Activated CD8-positive, alpha-beta memory T cell treated with anti-CD3 and anti-CD28 coated beads for 1 hour (primary cell): ENCODE data around the gene MEGF11.

Experiments
- DNase-seq, 2 donors: peaks; one replicate each; pipeline ENCODE4 v3.0.0-alpha.2; 2020; ENCODE audit warnings: low read depth in 1 of 2; ENCODE audit errors: extremely low read depth in 1 of 2

The MEGF11 gene

DNA sequence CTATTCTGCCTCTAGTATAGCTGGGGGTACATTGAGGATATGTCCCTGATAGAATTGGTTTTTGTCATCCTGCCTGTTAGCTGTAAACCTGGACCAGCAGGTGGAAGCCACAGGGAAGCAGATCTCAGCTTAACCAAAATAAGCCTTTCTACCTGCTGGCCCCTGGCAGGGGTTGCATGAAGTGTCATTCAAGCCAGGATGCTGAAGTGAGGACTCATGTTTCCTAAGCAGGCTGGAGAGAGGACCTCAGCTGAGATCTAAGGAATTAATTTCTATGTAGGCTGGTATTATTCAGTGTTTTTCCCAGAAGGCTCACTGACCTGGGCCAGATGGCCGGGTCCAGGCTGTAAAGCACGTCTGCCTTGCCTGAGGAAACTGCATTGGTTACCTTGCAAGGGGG is 128.9 kb downstream of the MEGF11 start:
- no peak for DNase-seq

DNA sequence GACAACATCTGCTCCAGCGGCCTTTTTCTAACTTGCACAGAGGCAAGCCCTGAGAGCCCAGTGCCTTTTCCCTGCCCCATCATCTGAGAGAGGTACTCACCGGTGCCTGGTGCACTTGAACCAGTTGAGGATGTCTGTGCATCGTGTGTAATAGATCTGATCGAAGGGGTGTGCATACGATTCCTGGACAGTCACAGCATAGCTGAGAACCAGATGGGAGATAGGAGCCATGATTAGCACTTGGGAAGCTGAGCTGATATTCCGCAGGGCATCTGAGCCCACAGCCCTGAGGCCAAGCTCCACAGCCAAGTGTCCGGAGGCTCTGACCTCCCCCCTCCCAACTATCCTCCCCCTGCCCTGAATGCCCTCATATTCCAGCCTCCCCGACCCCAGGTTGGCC is 129.8 kb downstream of the MEGF11 start:
- no peak for DNase-seq

- no peak for DNase-seq
These were observed 133.1 kb downstream of the MEGF11 start for GRCh38 chr15:66120422-66120821.

- DNase-seq, result no peak
These were observed 135.7 kb downstream of the MEGF11 start for GRCh38 chr15:66117841-66118240.

DNA sequence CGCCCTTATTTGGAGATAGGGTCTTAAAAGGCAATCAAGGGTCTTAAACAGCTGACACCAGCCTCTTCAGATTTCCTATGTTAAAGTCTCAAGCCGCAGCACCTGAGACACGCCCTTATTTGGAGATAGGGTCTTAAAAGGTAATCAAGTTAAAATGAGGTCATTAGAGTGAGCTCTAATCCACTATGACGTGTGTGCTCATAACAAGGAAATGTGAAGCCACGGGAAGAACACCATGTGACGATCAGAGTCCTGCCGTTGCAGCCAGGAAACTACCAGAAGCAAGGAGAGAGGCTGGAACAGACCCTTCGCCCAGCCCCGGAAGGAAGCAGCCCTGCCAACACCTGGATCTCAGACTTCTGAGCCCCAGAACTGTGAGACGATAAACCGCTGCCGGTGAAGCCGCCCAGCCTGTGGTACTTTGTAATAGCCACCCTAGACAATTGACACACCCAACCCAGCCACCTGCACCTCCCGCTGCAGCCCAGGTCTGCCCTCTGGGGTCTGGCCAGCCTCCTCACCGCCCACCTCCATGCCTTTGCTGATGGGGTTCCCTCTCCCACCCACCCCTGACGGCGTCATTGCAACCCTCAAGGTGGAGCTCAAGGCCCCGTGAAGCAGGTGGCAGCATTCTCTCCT is 137.9 kb downstream of the MEGF11 start:
- peak in 1 of 2 donors; percentile 18 for DNase-seq

GRCh38 chr15:66114863-66115425 is 138.6 kb downstream of the MEGF11 start:
- DNase-seq, result no peak

DNA sequence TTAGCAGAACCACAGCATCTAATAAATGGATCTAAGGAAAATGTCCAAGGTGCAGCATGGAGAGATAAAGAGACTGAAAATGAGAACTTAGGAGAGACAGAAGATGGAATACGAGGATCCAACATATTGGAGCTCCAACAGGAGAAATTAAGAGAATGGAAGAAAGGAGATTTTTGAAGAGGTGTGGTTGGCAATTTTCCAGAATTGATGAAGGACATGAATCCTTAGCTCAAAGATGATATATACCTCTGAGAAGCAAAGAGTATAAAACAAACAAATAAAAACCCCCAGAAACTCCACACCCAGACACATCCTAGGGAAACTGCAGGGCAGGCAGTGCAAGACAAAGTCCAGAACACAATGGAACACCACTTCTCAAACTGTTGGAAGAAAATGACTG is 141.2 kb downstream of the MEGF11 start:
- DNase-seq, result no peak

- DNase-seq, result no peak
These were observed 142.2 kb downstream of the MEGF11 start for GRCh38 chr15:66111363-66111762.

- DNase-seq, result no peak
These were observed 142.7 kb downstream of the MEGF11 start for GRCh38 chr15:66110864-66111263.

DNA sequence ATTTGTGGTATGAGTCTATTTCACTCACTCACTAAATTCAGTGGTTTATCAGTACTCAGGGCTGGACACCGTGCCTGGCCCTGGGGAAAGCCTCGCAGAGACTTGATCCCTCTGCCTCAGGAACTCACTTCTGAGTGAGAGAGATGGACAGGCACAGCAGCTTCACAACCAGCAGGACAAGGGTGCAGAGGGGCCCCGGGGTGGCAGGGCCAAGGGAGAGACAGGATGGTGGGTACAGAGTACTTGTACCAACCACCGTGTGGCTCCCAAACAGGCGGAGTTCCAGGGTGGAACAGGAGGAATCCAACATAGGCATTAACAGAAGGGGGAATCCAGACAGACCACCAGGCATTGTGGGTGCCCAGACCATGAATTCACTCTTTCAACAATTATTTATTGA is 143.7 kb downstream of the MEGF11 start:
- DNase-seq, result no peak

- DNase-seq, result no peak
These were observed 144.9 kb downstream of the MEGF11 start for GRCh38 chr15:66108483-66109265.

DNA sequence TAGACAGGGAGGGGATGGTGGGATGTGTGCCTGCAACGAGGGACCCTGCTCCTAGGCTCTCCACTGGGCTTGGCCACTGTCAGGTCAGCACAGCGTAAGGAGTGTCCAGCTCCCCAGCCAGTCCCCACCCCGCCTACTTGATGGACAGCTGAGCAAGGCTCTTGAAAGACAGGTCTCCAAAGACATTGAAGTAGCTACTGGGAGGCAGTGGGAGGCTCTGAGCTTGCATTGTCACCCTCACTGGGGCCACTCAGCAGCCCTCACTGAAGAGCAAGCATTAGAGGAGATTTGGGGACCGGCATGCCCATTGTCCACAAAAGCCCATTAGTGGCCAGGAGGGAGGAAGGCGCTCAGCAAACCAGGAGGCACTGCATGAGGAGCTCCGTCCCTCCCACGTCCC is 146.5 kb downstream of the MEGF11 start:
- no peak for DNase-seq

DNA sequence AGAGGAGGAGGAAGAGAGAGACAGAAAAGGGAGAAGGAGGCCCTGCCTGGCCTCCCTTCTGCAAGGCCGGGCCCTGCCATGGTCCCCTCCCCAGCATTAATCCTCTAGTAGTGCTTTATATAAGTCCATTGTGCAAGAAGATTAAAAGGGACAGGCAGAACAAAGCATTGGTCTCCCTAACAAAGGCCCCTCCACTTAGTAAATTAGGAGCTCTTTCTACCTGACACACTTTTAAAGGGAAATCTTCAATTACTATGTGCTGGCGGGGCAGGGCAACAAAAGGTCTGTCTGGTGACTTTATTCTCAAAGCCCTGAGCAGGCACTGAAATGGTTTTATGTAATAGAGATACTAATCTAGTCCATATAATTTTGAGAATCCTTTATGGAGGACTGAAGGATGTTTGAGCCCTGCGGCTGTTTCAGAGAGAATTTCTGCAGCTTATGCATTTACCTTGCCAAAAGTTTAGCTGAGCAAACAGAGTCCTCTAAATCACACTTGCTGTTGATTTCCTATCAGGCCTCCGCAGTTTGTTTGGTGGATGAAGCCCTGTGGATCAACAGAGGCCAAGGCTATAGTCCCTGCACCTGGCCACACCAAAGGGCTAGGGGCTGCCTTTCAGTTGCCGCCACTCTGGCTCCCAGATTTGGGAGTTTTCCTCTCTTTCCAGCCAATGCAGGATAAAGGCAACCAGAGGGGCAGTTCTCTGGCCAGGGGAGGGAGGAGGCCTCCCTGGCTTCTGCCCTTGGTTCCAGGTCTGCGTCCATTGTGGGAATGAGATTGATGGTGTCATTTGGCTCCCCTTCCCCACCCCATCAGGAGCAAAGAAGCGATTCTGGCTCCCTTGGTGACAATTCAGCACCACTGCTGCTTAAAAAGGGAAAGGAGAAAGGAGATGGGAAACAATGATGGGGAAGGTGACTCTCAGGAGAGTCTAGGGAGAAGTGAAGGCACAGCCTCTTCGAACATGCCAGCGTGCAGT is 148.0 kb downstream of the MEGF11 start:
- no peak for DNase-seq

DNA sequence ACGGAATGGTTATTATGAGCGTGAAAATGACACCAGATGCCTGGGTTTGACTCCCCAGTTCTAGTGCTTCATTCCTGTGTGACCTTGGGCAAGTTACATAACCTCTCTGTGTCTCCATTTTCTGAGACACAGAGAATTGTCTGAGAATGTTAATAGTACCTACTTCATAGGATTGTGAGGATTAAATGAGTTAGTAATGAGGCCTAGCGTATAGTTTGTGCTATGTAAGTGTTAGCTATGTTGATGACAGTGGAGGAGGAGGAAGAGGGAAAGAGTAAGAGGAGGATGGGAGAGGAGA is 150.3 kb downstream of the MEGF11 start:
- no peak for DNase-seq

GRCh38 chr15:66102563-66103292 is 150.8 kb downstream of the MEGF11 start:
- DNase-seq, result no peak

DNA sequence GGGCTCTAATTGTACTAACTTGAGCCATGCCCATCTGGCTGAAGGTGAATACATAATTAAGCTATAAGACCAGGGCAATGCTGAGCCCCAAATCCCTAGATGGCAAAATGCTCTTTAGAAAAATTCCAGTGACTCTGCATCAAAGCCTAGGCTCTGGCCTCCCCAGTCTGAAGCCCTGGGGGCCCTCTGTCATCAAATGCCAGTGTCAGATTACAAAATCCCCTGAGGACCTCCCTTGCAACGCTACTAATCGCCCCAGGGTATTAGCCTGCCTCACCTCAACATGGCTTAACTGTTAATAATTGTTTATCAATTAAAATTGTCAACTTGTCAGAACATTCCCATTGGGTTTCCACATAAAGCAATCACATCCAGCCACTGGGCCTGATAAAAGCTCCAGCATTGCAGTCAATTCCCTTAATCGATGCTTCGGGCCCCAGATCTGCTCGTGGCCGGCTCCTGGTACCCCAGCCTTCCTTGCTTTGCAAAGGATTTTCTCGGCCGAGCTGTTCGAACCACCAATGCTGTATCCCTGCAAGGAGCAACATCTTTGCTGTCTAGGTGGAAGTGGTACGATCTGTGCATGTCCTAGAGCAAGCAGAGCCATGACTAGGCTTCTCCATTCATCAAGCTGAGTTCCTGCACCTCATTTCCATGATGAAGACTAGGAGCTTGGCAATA is 151.7 kb downstream of the MEGF11 start:
- no peak for DNase-seq

DNA sequence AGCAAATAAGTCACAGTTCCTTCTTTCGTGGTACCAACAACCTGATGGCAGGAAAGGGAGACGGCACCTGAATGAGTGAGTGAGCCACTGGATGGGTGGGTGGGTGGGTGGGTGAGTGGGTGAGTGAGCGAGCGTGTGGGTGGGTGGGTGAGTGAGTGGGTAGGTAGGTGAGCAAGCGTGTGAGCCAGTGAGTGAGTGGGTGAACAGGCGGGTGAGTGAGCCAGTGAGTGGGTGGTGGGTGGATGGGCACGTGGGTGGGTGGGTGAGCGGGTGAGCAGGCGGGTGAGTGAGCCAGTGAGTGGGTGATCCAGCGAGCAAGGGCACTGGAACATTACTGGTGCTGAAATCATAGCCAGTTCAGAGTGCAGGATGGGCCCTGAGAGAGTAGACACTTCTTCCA is 152.8 kb downstream of the MEGF11 start:
- DNase-seq, result no peak

DNA sequence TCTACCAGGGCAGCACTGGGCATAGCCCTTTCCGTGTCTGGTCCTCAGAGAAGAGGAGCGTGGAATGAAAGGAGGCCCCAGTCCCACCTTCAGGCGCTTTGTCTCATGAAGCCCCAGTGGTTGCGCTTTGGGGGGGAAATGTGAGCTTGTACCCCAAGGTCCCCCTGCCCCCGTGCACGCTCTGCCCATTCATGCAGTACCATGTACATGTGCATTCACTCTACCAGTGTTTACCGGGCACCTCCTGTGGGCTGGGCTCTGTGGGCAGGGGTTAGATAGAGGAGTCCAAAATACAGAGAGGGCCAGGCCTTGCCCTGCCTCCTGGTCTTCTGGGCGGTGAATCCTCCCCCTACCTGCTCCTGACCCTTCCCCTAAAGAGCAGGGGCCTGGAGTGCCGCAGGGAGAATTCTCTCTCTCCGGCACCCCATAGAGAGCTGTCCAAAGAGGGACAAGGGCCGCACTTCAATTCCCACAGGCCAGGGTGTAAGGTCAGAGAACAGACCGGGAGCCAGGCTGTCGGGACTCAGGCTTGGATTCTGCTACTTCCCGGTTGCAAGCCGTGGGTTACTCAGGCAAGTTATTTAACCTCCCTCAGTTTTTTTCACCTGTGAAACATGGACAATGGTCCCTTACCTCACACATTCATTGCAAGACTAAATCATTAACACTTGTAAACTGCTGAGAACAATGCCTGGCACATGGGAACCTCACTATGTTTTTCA is 153.4 kb downstream of the MEGF11 start:
- no peak for DNase-seq

GRCh38 chr15:66098022-66098363 is 155.6 kb downstream of the MEGF11 start:
- no peak for DNase-seq
